ENCODE results near the gene MIS18BP1.
"Not testable (repeated sequence)": the region's sequence is repeated elsewhere in the genome, so short reads cannot be mapped to it uniquely, and the experiment has no call there.

The MIS18BP1 gene

GRCh38 chr14:45253070-45253753, at the start of gene MIS18BP1:
Gene MIS18BP1 (minus strand): TSS chr14:45253202. CDS start chr14:45247286, 5,916 bp downstream.
- peak; percentile 98 for DNase-seq

GRCh38 chr14:45298423-45299117, 45.6 kb upstream of the MIS18BP1 start:
- no peak for DNase-seq

GRCh38 chr14:45294796-45295195, 41.8 kb upstream of the MIS18BP1 start:
- not testable (repeated sequence) for DNase-seq

GRCh38 chr14:45290547-45290946, 37.5 kb upstream of the MIS18BP1 start:
- no peak for DNase-seq

GRCh38 chr14:45287610-45288009, 34.6 kb upstream of the MIS18BP1 start:
- no peak for DNase-seq

- DNase-seq = no peak
Observed at GRCh38 chr14:45284802-45285201, 31.8 kb upstream of the MIS18BP1 start.

DNA sequence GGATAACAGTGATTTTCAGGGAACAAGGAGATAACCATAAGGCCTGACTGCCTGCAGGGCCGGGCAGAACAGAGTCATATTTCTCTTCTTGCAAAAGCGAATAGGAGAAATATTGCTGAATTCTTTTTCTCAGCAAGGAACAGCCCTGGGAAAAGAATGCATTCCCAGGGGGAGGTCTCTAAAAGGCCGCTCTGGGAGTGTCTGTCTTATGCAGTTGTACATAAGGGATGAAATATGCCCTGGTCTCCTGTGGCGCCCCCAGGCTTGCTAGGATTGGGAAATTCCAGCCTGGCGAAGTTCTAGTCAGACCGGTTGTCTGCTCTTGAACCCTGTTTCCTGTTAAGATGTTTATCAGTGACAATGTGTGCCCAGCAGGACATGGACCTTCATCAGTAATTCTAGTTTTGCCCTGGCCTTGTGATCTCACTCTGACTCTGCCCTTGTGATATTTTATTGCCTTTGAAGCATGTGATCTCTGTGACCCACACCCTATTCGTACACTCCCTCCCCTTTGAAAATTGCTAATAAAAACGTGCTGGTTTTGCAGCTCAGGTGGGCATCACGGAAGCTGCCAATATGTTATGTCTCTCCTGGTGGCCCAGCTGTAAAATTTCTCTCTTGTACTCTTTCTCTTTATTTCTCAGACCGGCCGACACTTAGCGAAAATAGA, 28.9 kb upstream of the MIS18BP1 start:
- DNase-seq = not testable (repeated sequence)

DNA sequence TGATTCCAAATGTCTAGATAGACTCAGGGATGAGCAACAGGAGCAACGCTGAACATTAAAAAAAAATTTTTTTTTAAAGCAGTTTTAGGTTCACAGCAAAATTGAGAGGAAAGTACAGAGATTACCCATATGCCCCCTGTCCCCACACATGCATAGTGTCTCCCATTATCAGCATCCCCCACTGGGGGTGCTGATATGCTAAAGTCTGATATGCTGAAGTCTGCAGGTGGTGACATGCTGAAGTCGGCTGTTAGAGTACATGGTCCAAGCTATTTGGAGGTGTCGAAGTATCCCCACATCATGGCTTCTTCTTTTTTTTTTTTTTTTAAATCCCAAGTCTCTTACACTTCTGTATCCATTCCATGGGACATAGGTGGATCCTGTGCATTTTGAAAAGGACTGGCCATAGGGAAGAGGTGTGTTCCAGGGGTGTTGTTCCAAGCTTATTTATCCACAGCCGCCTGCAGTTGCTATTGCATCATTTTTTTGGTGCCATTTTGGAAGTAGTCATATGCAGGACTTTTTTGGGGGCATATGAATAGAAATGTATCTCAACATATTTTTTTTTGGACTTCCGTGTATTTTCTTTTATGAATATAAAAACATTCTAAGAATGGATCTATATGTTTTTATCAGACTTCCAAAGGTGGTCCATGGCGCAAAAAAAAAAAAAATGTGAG, 19.0 kb upstream of the MIS18BP1 start:
- no peak for DNase-seq

DNA sequence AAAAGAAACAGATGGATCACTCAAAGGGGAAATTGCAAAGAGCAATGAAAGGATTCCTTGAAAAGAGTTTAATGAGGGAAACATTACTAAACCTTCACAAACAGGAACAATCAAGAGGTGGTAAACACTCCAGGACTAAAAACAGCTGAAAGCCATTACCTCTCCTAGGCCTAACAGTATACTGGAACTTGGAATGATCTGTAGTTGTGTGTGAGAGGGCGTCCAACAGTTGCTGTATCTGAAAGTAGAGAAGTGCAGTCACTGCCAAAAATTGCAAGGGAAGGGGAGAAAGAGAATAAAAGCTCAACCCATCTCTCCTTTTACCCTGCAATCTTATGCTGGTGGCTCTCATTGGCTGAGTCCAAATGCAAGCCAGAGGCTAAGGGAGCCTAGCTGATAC, 17.0 kb upstream of the MIS18BP1 start:
- no peak for DNase-seq

- DNase-seq = no peak
Observed at GRCh38 chr14:45267071-45267470, 14.1 kb upstream of the MIS18BP1 start.

DNA sequence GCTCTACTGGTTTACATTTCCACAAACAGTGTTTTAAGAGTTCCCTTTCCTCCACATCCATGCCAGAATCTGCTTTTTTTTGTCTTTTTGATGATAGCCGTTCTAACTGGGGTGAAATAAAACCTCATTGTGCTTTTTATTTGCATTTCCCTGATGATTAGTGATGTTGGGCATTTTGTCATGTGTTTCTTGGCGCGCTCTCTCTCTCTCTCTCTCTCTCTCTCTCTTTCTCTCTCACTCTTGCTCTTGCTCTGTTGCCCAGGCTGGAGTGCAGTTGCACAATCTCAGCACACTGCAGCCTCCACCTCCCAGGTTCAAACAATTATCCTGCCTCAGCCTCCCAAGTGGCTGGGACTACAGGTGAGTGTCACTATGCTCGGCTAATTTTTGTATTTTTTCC, 9.6 kb upstream of the MIS18BP1 start:
- DNase-seq = no peak

- no peak for DNase-seq
Observed at GRCh38 chr14:45261209-45261608, 8.2 kb upstream of the MIS18BP1 start.

DNA sequence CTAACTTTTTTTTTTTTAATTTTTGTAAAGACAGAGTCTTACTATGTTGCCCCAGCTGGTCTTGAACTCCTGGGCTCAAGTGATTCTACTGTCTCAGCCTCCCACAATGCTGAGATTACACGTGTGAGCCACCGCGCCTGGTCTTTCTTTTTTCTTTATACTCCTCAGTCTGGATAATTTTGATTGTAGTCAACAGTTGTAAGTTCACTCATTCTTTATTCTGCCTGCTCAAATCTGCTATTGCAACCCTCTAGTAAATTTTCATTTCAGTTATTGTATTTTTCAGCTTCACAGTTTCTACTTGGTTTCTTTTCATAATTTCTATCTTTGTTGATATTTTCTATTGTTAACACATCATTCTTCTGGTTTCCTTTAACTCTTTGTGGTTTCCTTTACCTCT, 5.8 kb upstream of the MIS18BP1 start:
- no peak for DNase-seq

GRCh38 chr14:45258073-45258472, 5.1 kb upstream of the MIS18BP1 start:
- no peak for DNase-seq

GRCh38 chr14:45254771-45255170, 1.8 kb upstream of the MIS18BP1 start:
- DNase-seq = peak; percentile 13

DNA sequence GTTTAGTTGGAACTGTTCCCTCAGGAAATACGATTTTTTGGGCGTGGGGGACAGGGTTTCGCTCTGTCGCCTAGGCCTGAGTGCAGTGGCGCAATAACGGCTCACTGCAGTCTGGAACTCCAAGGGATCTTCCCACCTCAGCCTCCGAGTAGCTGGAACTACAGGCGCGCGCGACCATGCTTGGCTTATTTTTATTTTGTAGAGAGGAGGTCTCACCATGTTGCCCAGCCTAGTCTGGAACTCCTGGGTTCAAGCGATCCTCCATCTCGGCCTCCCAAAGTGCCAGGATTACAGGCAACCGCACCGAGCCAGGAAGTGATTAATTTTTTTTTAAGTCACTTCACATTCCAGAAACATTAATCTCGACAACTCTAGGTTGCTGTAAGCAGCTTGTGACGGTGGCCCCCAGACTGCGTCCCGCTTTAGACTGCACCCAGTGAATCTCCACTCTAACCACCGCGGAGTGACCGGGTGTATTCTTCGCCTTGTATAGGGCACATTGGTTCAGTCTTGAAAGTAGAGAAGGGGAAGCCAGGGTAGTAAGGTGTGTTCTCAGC, 830 bp upstream of the MIS18BP1 start:
- peak; percentile 83 for DNase-seq

DNA sequence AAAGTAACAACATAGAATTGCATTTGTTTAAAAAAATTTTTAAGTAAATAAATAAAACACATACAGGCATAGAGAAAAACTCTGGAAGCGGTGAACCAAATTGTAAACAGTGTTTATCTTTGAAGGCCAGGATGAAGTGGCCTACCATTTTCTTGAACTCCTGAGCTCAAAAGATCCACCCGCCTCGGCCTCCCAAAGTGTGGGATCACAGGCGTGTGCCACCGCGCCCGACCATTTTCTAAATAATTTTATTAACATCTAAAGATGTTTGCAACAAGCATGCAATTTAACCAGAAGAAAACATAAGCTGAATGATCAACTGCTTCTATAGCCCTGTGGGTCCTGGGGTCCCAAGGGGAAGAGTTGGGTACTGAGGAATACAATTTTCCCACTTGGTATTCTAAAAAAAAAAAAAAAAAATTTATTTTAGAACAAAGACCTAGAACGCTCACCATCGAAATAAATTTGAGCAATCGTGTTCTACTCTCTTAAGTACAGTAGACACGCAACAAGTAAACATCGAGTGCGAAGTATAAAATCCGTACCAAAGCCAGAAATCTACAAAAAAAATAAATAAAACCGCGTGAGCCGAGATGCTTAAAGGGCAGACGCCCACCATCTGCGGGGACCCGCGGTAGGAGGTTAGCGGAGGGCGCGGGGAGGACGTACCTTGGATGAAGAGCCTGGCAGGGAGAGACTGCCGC, 484 bp downstream of the MIS18BP1 start:
- no peak for DNase-seq

DNA sequence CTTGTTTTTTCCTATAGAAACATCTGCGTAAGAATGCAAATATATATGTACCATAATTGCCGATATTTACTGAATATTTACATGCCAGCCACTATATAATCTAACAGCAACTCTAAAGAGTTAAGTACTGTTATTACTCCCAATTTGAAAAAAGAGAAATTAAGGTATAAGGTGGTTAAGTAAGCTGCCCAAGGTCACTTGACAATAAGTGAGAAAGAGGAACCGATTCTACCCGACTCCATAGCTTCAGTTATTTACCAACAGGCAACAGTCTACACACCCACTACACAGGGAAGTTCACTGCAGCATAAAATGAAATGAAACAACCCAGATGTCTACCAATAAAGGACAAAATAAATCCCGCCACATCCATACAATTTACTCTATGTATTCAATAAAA, 1.1 kb downstream of the MIS18BP1 start:
- peak; percentile 32 for DNase-seq

GRCh38 chr14:45249856-45250575, 3.0 kb downstream of the MIS18BP1 start:
- peak; percentile 93 for DNase-seq

GRCh38 chr14:45247427-45247826, 5.6 kb downstream of the MIS18BP1 start:
- no peak for DNase-seq

DNA sequence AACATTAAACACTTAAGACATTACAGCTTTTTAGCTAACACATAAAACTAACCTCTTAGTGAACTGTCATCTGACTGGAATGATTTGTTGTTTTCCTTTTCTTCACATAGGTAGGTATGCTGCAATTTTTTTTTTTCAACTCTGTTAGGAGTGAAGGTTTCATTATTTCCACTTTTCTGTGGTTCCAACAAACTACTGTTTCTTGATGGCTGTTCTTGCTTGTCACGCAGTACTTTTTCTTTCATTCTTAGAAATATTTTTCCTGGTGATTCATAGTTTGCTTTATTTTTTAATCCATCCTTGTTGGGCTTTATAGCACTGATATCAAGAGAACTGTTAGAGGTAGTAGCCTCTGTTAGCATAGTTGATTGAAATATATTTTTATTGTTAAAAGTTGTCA, 6.3 kb downstream of the MIS18BP1 start:
- DNase-seq = no peak

GRCh38 chr14:45246151-45246550, 6.9 kb downstream of the MIS18BP1 start:
- no peak for DNase-seq
